Endothelial cell of umbilical vein (primary cell): ENCODE data around the gene SLC38A10. TPM values are rescaled to one million over a fixed set of nuclear protein-coding genes. Genes with fewer than 3 reads are reported as not detected.

Source experiments
- BruUV-seq: library from RNA; stranded (reverse); fragments of 400-500 nt; replicated peaks from 2 replicates; lab custom pipeline; 2021; lab: Mats Ljungman, UMichigan
- CTCF ChIA-PET: fragments of 300-600, 350-600 bp; sonication (Branson Sonifier 250); formaldehyde crosslinking; loops from one replicate; lab custom pipeline; 2021; ENCODE audit warnings: antibody characterized with exemption, inconsistent platforms; lab: Charles Lee
- POLR2A ChIA-PET: fragments of 300-600, 350-600 bp; sonication (Branson Sonifier 250); formaldehyde crosslinking; loops from one replicate; lab custom pipeline; 2021; ENCODE audit warnings: antibody characterized with exemption, inconsistent platforms; lab: Charles Lee
- DNase-seq: peaks from one replicate; pipeline ENCODE4 v3.0.0-alpha.2; 2011; ENCODE audit warnings: low read depth, low spot score
- FAIRE-seq: peaks from 2 replicates; lab custom pipeline; 2011; peaks lifted over from hg19 to GRCh38; lab: Jason Lieb, UNC
- H2AFZ ChIP-seq: 2 replicates; pipeline ENCODE4 v1.6.0; 2012; ENCODE audit warnings: low read depth, low read length, control low read depth, inconsistent platforms
- H3K27ac ChIP-seq: 2 replicates; pipeline ENCODE4 v1.5.1; 2011; ENCODE audit warnings: low read depth, mild to moderate bottlenecking, control low read depth, low read length, moderate library complexity; ENCODE audit not compliant: insufficient read depth
- H3K27me3 ChIP-seq, 2 experiments: 2 replicates each; pipeline versions ENCODE4 v1.6.0 to v1.6.1; 2011; ENCODE audit warnings: low read length in 2 of 2, mixed read lengths in 1 of 2; ENCODE audit not compliant: control insufficient read depth in 2 of 2, insufficient read depth in 2 of 2
- H3K36me3 ChIP-seq, 2 experiments: 2 replicates in 1 of 2; 3 replicates in 1 of 2; pipeline ENCODE4 v1.5.1; 2011; ENCODE audit warnings: low read length in 2 of 2, mild to moderate bottlenecking in 1 of 2, moderate library complexity in 1 of 2; ENCODE audit not compliant: control insufficient read depth in 2 of 2, insufficient read depth in 2 of 2; ENCODE audit errors: extremely low read depth in 1 of 2
- H3K4me1 ChIP-seq: 3 replicates; pipeline ENCODE4 v1.5.1; 2011; ENCODE audit warnings: mild to moderate bottlenecking, low read length; ENCODE audit not compliant: control insufficient read depth, insufficient read depth; ENCODE audit errors: extremely low read depth
- H3K4me2 ChIP-seq: 2 replicates; pipeline ENCODE4 v1.6.1; 2011; ENCODE audit warnings: low read length, control low read depth, mixed read lengths; ENCODE audit not compliant: insufficient read depth
- H3K4me3 ChIP-seq, 3 experiments: fragments of 200-600 bp in 1 of 3; sonication (generic), shearing (Covaris generic) in 1 of 3; replicated peaks in 1 of 3; 2 replicates each; pipeline ENCODE4 v1.5.1; 2011 to 2016; ENCODE audit warnings: control low read depth in 3 of 3, low read length in 3 of 3, mild to moderate bottlenecking in 2 of 3, inconsistent platforms in 1 of 3, low read depth in 1 of 3, moderate library complexity in 1 of 3; ENCODE audit not compliant: insufficient read depth in 1 of 3
- H3K79me2 ChIP-seq: 2 replicates; pipeline ENCODE4 v1.6.0; 2012; ENCODE audit warnings: low read length, inconsistent platforms; ENCODE audit not compliant: control insufficient read depth, insufficient read depth
- H3K9ac ChIP-seq: replicated peaks from 2 replicates; pipeline ENCODE3; 2011; ENCODE audit warnings: low read length, control low read depth; ENCODE audit not compliant: insufficient read depth; ENCODE audit errors: extremely low read depth
- H3K9me1 ChIP-seq: replicated peaks from 3 replicates; pipeline ENCODE4 v1.6.0; 2011; ENCODE audit warnings: mild to moderate bottlenecking, low read length; ENCODE audit not compliant: control insufficient read depth, insufficient read depth; ENCODE audit errors: extremely low read depth
- H3K9me3 ChIP-seq: replicated peaks from 2 replicates; pipeline ENCODE4 v1.5.1; 2012; ENCODE audit warnings: low read length, inconsistent platforms; ENCODE audit not compliant: control insufficient read depth, insufficient read depth
- H4K20me1 ChIP-seq: replicated peaks from 2 replicates; pipeline ENCODE3; 2011; ENCODE audit warnings: mild to moderate bottlenecking, low read length; ENCODE audit not compliant: control insufficient read depth, insufficient read depth; ENCODE audit errors: extremely low read depth
- CTCF ChIP-seq, 2 donors: IDR thresholded peaks; 1 replicate in 1 of 2; 2 replicates in 1 of 2; pipeline ENCODE4 v1.5.1; 2011; ENCODE audit warnings: low read length in 2 of 2, mild to moderate bottlenecking in 2 of 2, moderate library complexity in 2 of 2, control low read depth in 1 of 2, inconsistent platforms in 1 of 2, low read depth in 1 of 2; ENCODE audit not compliant: insufficient read depth in 1 of 2; ENCODE audit errors: extremely low read depth in 1 of 2
- EZH2 ChIP-seq: IDR thresholded peaks from 2 replicates; pipeline ENCODE4 v1.6.1; 2012; ENCODE audit warnings: borderline replicate concordance, low read depth, mild to moderate bottlenecking, moderate library complexity, low read length, inconsistent platforms; ENCODE audit not compliant: severe bottlenecking
- FOS ChIP-seq: IDR thresholded peaks from 2 replicates; pipeline ENCODE4 v1.6.1; 2011; ENCODE audit warnings: mild to moderate bottlenecking, low read length, moderate library complexity, borderline replicate concordance; ENCODE audit not compliant: insufficient read depth
- GATA2 ChIP-seq: IDR thresholded peaks from 2 replicates; pipeline ENCODE4 v1.7.0; 2011; ENCODE audit warnings: low read depth, mild to moderate bottlenecking, moderate library complexity, mixed read lengths, low read length; ENCODE audit not compliant: insufficient read length, insufficient read depth
- JUN ChIP-seq: IDR thresholded peaks from 2 replicates; pipeline ENCODE4 v1.6.1; 2011; ENCODE audit warnings: borderline replicate concordance, low read depth; ENCODE audit not compliant: insufficient read length, insufficient read depth
- MAX ChIP-seq: IDR thresholded peaks from 2 replicates; pipeline ENCODE4 v1.6.1; 2011; ENCODE audit not compliant: insufficient read depth, insufficient read length
- MYC ChIP-seq: IDR thresholded peaks from one replicate; pipeline ENCODE4 v1.6.1; 2011; ENCODE audit warnings: mild to moderate bottlenecking, low read depth, low read length
- POLR2A ChIP-seq: IDR thresholded peaks from 2 replicates; pipeline ENCODE4 v1.6.1; 2012; ENCODE audit warnings: low read depth, mild to moderate bottlenecking, control low read depth, low read length
- POLR2AphosphoS5 ChIP-seq: IDR thresholded peaks from 2 replicates; pipeline ENCODE4 v1.6.1; 2012; ENCODE audit warnings: low read depth, mild to moderate bottlenecking, control low read depth, low read length, moderate library complexity; ENCODE audit not compliant: insufficient read depth
- dilution Hi-C: fragments of 300-500 bp; cut with MboI; formaldehyde crosslinking; loops from one replicate; pipeline ENCODE4 v1.15.0; 2019; ENCODE audit warnings: low sequenced_read_pairs; ENCODE audit not compliant: extremely low pct_ligation_motif_present
- intact Hi-C: fragments of 100-400 bp; cut with micrococcal nuclease; formaldehyde crosslinking; loops from one replicate; pipeline ENCODE4 v1.10.0; 2022
- polyA plus RNA-seq, 4 experiments: library from polyadenylated mRNA; depleted of rRNA in 3 of 4; stranded (reverse) in 3 of 4; unstranded in 1 of 4; fragments of >200 nt; gene quantifications; 2 replicates each; pipeline versions ENCODE4 v1.2.1 to v1.2.3, GENCODE V29; 2011 to 2012; ENCODE audit warnings: missing spikeins in 1 of 4
- total RNA-seq: library from RNA; stranded (reverse); gene quantifications from 2 replicates; pipeline ENCODE4 v1.2.3, GENCODE V29; 2021

SLC38A10 gene
- total and polyA plus RNA-seq, 2 donors (not counting 3 experiments of a cell fraction or from before 2014, with no cell fraction given) = 72.7 to 113 TPM

GRCh38 chr17:81219476-81220180 is 75.5 kb downstream of the SLC38A10 start:
- CTCF ChIA-PET = interaction anchor here (1.3 kb wide), 1 partner anchor 19 kb away, joined by 4 read pairs; no protein-coding TSS in a partner anchor
- intact Hi-C loops (loop anchor here (5.0 kb wide), 1 partner anchor 187 kb away; no protein-coding TSS in a partner anchor), dilution Hi-C loops (no loop called here)
- BruUV-seq = no TSS peak
- Histone ChIP-seq H3K4me1 (peaks cover 14% of the 10 kb centered on the region), H3K4me2 (no peak overlapping the region), H2AFZ (no peak overlapping the region), H3K9me3 (no peaks in the 10 kb centered on the region), H4K20me1 (no peaks in the 10 kb centered on the region), H3K27me3 (no peaks in the 10 kb centered on the region), H3K36me3 (no peaks in the 10 kb centered on the region), H3K9me1 (no peaks in the 10 kb centered on the region), H3K79me2 (peaks cover 5% of the 10 kb centered on the region), H3K9ac (no peak overlapping the region), H3K27ac (no peak overlapping the region), H3K4me3 (no peak overlapping the region)
- DNase-seq (no peak), FAIRE-seq (no peak)
- no peak for TF ChIP-seq MAX
- no peak for TF ChIP-seq JUN
- TF ChIP-seq GATA2 = no peak
- no peak for TF ChIP-seq EZH2
- TF ChIP-seq CTCF (IDR thresholded peaks at IDR 0.05; ENCODE audit: extremely low read depth in 1 of 2, insufficient read depth in 1 of 2, low read depth in 1 of 2, low read length in 2 of 2) = no peak
- TF ChIP-seq MYC = no peak
- TF ChIP-seq FOS = no peak
- TF ChIP-seq POLR2AphosphoS5 = no peak
- TF ChIP-seq POLR2A = no peak
- POLR2A ChIA-PET = no interaction called here
